Adrenal gland (tissue), 12 donors: ENCODE results near the gene TM4SF20. TPM values are rescaled to one million over a fixed set of nuclear protein-coding genes. Genes with fewer than 3 reads are reported as not detected.

Experiments used
- DNase-seq, 7 donors: peaks; one replicate each; pipeline ENCODE4 v3.0.0-alpha.2; 2019 to 2020
- H3K27ac ChIP-seq, 5 donors: fragments of 200-600 bp; sonication (generic) in 4 of 5; 1 replicate in 3 of 5; 2 replicates in 2 of 5; pipeline versions ENCODE4 v1.5.1 to v1.8.0; 2016 to 2020; ENCODE audit warnings: mild to moderate bottlenecking in 1 of 5
- H3K27me3 ChIP-seq: fragments of 200-600 bp; 2 replicates; pipeline ENCODE4 v1.8.0; 2021
- H3K36me3 ChIP-seq, 2 donors: fragments of 200-600 bp; replicated peaks in 1 of 2; 1 replicate in 1 of 2; 2 replicates in 1 of 2; pipeline versions ENCODE4 v1.5.1 to v1.8.0; 2018 to 2022
- H3K4me1 ChIP-seq, 2 donors: fragments of 200-600 bp; replicated peaks in 1 of 2; 1 replicate in 1 of 2; 2 replicates in 1 of 2; pipeline versions ENCODE4 v1.5.1 to v1.8.0; 2018 to 2021
- H3K4me3 ChIP-seq, 4 donors: fragments of 200-600 bp; sonication (generic) in 3 of 4; one replicate each; pipeline ENCODE4 v1.5.1; 2016 to 2018
- H3K9me3 ChIP-seq, 3 donors: fragments of 200-600 bp; sonication (generic) in 1 of 3; replicated peaks in 1 of 3; 1 replicate in 2 of 3; 2 replicates in 1 of 3; pipeline versions ENCODE4 v1.5.1 to v1.8.0; 2016 to 2021
- CTCF ChIP-seq, 6 experiments: fragments of 450-650 bp in 4 of 6; fragments of 200-600 bp in 2 of 6; sonication (generic) in 1 of 6; IDR thresholded peaks; 1 replicate in 5 of 6; 2 replicates in 1 of 6; pipeline versions ENCODE4 v1.5.1 to v1.8.0; 2016 to 2021; ENCODE audit warnings: antibody characterized with exemption in 6 of 6, mild to moderate bottlenecking in 2 of 6, moderate library complexity in 1 of 6
- POLR2A ChIP-seq, 2 donors: fragments of 450-650 bp; IDR thresholded peaks; one replicate each; pipeline ENCODE4 v1.6.1; 2017; ENCODE audit warnings: antibody characterized with exemption in 2 of 2, mild to moderate bottlenecking in 2 of 2, moderate library complexity in 1 of 2
- WGBS, 4 donors: extraction: QIAGEN DNeasy Blood & Tissue Kit in 2 of 4; methylation state at CpG; one replicate each; pipeline versions ENCODE4 v1.1.5 to v1.1.7; 2013 to 2017; 5-methylcytosine and 5-hydroxymethylcytosine counted together
- intact Hi-C, 2 donors: fragments of 100-400 bp; cut with DNase I; formaldehyde crosslinking; loops; one replicate each; pipeline versions ENCODE4 v1.14.1 to v1.15.0; 2022 to 2023
- polyA plus RNA-seq, 3 donors: library from polyadenylated mRNA; stranded (reverse); fragments of 200-250 nt in 2 of 3; fragments of 350-450 nt in 1 of 3; fragmentation: Illumina TruSeq in 1 of 3; extraction: RNeasy Lipid Tissue Mini Kit (QIAGEN cat#74804) in 1 of 3; gene quantifications; one replicate each; pipeline ENCODE4 v1.2.3, GENCODE V29; 2013 to 2014
- total RNA-seq, 9 donors: library from RNA; depleted of rRNA in 4 of 9; stranded (reverse); fragments of >200 nt in 4 of 9; fragments of 120-200 nt in 1 of 9; fragmentation: NEBNext Ultra II Directional in 1 of 9; extraction: Animal tissue kit (Norgen Biotek cat#: 25700) in 1 of 9; gene quantifications; one replicate each; pipeline versions ENCODE4 v1.1.0 to v1.2.4, GENCODE V29; 2013 to 2023
- donor health status: healthy with polysubstance abuse.
- donor health status: Bipolar disorder and iron deficiency.
- donor health status: DM: yes; HTN: yes; CAD: no.
- donor health status: DM: no; HTN: no; CAD: no.
- donor health status: DM: no; HTN: no; CAD: no.
- donor health status: DM: yes; HTN: yes; CAD: no.

TM4SF20 gene
- total and polyA plus RNA-seq, 12 donors = 0.14 TPM; not detected in 11

GRCh38 chr2:227413371-227413770 lies 34.3 kb upstream of the TM4SF20 start:
- H3K4me3 ChIP-seq = no peak overlapping the region

GRCh38 chr2:227412877-227413276 lies 33.8 kb upstream of the TM4SF20 start:
- intact Hi-C loops = no loop called here
- Histone ChIP-seq H3K9me3 (no peaks in the 10 kb centered on the region), H3K4me1 (peaks cover 11 to 20% of the 10 kb centered on the region in 2 donors), H3K27ac (no peak overlapping the region), H3K4me3 (no peak overlapping the region), H3K36me3 (no peaks in the 10 kb centered on the region), H3K27me3 (no peaks in the 10 kb centered on the region)
- 86 to 89% (median 87%) methylated on average over 5 of the region's 5 CpGs for WGBS, 4 donors
- no peak for TF ChIP-seq CTCF (IDR thresholded peaks at IDR 0.05)
- no peak for TF ChIP-seq POLR2A (IDR thresholded peaks at IDR 0.05)
- no peak for DNase-seq

More at GRCh38 chr2:227413371-227413770, 34.3 kb upstream of the TM4SF20 start:
- intact Hi-C loops = no loop called here
- Histone ChIP-seq H3K36me3 (no peaks in the 10 kb centered on the region), H3K4me1 (peaks cover 11 to 20% of the 10 kb centered on the region in 2 donors), H3K9me3 (no peaks in the 10 kb centered on the region), H3K27me3 (no peaks in the 10 kb centered on the region), H3K27ac (no peak overlapping the region)
- no peak for TF ChIP-seq POLR2A (IDR thresholded peaks at IDR 0.05)
- no peak for TF ChIP-seq CTCF (IDR thresholded peaks at IDR 0.05)
- DNase-seq = no peak
- WGBS, 4 donors = 84% methylated on average over 8 of the region's 8 CpGs

GRCh38 chr2:227411990-227412350 lies 32.9 kb upstream of the TM4SF20 start:
- no peak for DNase-seq
- no peaks in the 10 kb centered on the region for H3K9me3 ChIP-seq
- H3K4me3 ChIP-seq = no peak overlapping the region
- intact Hi-C loops = no loop called here
- H3K36me3 ChIP-seq = no peaks in the 10 kb centered on the region
- H3K4me1 ChIP-seq = peaks cover 14 to 22% of the 10 kb centered on the region in 2 donors
- 59 to 71% (median 70%) methylated on average over 3 of the region's 3 CpGs for WGBS, 4 donors
- no peaks in the 10 kb centered on the region for H3K27me3 ChIP-seq
- TF ChIP-seq CTCF (IDR thresholded peaks at IDR 0.05) = no peak
- TF ChIP-seq POLR2A (IDR thresholded peaks at IDR 0.05) = no peak
- H3K27ac ChIP-seq = no peak overlapping the region

- Histone ChIP-seq H3K9me3 (no peaks in the 10 kb centered on the region), H3K4me1 (peaks cover 19 to 24% of the 10 kb centered on the region in 2 donors), H3K27ac (no peak overlapping the region), H3K36me3 (no peaks in the 10 kb centered on the region), H3K27me3 (no peaks in the 10 kb centered on the region), H3K4me3 (no peak overlapping the region)
- 89 to 94% (median 93%) methylated on average over 9 of the region's 9 CpGs for WGBS, 4 donors
- DNase-seq = peak in 1 of 7 donors; percentile 18
- TF ChIP-seq CTCF (IDR thresholded peaks at IDR 0.05) = no peak
- TF ChIP-seq POLR2A (IDR thresholded peaks at IDR 0.05) = no peak
- intact Hi-C loops = no loop called here
Observed at GRCh38 chr2:227411320-227411989, 32.3 kb upstream of the TM4SF20 start.
